Measurements from ENCODE around the gene MOGAT3. TPM values are rescaled to one million over a fixed set of nuclear protein-coding genes. Genes with fewer than 3 reads are reported as not detected.

MOGAT3 gene
- total RNA-seq, 1 experiment from 2014 or later = not detected

GRCh38 chr7:101236292-101236835 is 35.5 kb upstream of the MOGAT3 start:
- H3K36me3 ChIP-seq (ENCODE audit: low read depth) = no peaks in the 10 kb centered on the region
- H3K9me3 ChIP-seq (ENCODE audit: insufficient read depth, low read depth) = no peaks in the 10 kb centered on the region
- POLR2A ChIA-PET (ENCODE audit: unreplicated experiment) = interaction anchor here (1.0 kb wide), 1 partner anchor 19 kb away, joined by 10 read pairs; the partner anchor contains the start of gene PLOD3
- no peaks in the 10 kb centered on the region for H3K79me2 ChIP-seq (ENCODE audit: low read depth)
- H4K20me1 ChIP-seq (ENCODE audit: insufficient read depth) = 0 out of 2 replicates have a peak, but pooled peaks cover 4% of the 10 kb centered on the region
- BruUV-seq (replicated peaks) = no TSS peak
- no peak overlapping the region for H3K4me3 ChIP-seq
- H3K9me2 ChIP-seq (ENCODE audit: insufficient read depth) = no peaks in the 10 kb centered on the region
- no peak overlapping the region for H3K27ac ChIP-seq
- CTCF ChIA-PET = interaction anchor here (0.6 kb wide), 1 partner anchor 45 kb away, joined by 3 read pairs; no protein-coding TSS in a partner anchor
- H2AFZ ChIP-seq = no peak overlapping the region
- TF ChIP-seq CTCF (conservative IDR thresholded peaks at IDR 0.05) = no peak
- TF ChIP-seq EZH2 (IDR thresholded peaks at IDR 0.05; ENCODE audit: low read depth) = no peak
- H3K4me1 ChIP-seq (replicated peaks; ENCODE audit: insufficient read depth) = peaks cover 5% of the 10 kb centered on the region
- no peak overlapping the region for H3K4me2 ChIP-seq
- peaks cover 22% of the 10 kb centered on the region; the same call in 1 of the 2 replicates for H3F3A ChIP-seq (ENCODE audit: insufficient read depth, low read depth)
- DNase-seq = no peak
- intact Hi-C loops (cut with micrococcal nuclease; ENCODE audit: unreplicated experiment) = no loop called here
- no peaks in the 10 kb centered on the region for H3K27me3 ChIP-seq (ENCODE audit: insufficient read depth, low read depth)

- Histone ChIP-seq H3K27me3 (ENCODE audit: insufficient read depth, low read depth) (no peaks in the 10 kb centered on the region), H3K9me3 (ENCODE audit: insufficient read depth, low read depth) (no peaks in the 10 kb centered on the region), H3K36me3 (ENCODE audit: low read depth) (no peaks in the 10 kb centered on the region), H3K4me3 (no peak overlapping the region), H3K9me2 (ENCODE audit: insufficient read depth) (no peaks in the 10 kb centered on the region), H3K4me2 (no peak overlapping the region), H3K79me2 (ENCODE audit: low read depth) (no peaks in the 10 kb centered on the region), H2AFZ (no peak overlapping the region), H3F3A (ENCODE audit: insufficient read depth, low read depth) (peaks cover 22% of the 10 kb centered on the region; the same call in 1 of the 2 replicates), H4K20me1 (ENCODE audit: insufficient read depth) (no peaks in the 10 kb centered on the region), H3K27ac (no peak overlapping the region), H3K4me1 (replicated peaks; ENCODE audit: insufficient read depth) (peaks cover 5% of the 10 kb centered on the region)
- CTCF ChIA-PET = interaction anchor here (0.5 kb wide), 2 partner anchors 18 kb away, joined by 3 to 4 read pairs; partner anchors contain the start of gene PLOD3
- POLR2A ChIA-PET (ENCODE audit: unreplicated experiment) = no interaction called here
- no peak for DNase-seq
- intact Hi-C loops (cut with micrococcal nuclease; ENCODE audit: unreplicated experiment) = no loop called here
- TF ChIP-seq EZH2 (IDR thresholded peaks at IDR 0.05; ENCODE audit: low read depth) = no peak
- no peak for TF ChIP-seq CTCF (conservative IDR thresholded peaks at IDR 0.05)
- BruUV-seq (replicated peaks) = no TSS peak
Measured at GRCh38 chr7:101235522-101235921, 34.7 kb upstream of the MOGAT3 start.

GRCh38 chr7:101235050-101235449 is 34.2 kb upstream of the MOGAT3 start:
- H4K20me1 ChIP-seq (ENCODE audit: insufficient read depth) = no peaks in the 10 kb centered on the region
- intact Hi-C loops (cut with micrococcal nuclease; ENCODE audit: unreplicated experiment) = no loop called here
- POLR2A ChIA-PET (ENCODE audit: unreplicated experiment) = no interaction called here

More at GRCh38 chr7:101235050-101235449, 34.2 kb upstream of the MOGAT3 start:
- TF ChIP-seq CTCF (conservative IDR thresholded peaks at IDR 0.05) (peak; percentile 25; the same call in 1 of the 2 replicates), EZH2 (IDR thresholded peaks at IDR 0.05; ENCODE audit: low read depth) (no peak)
- Histone ChIP-seq H2AFZ (no peak overlapping the region), H3K79me2 (ENCODE audit: low read depth) (no peaks in the 10 kb centered on the region), H3K4me2 (no peak overlapping the region), H3K4me1 (replicated peaks; ENCODE audit: insufficient read depth) (peaks cover 5% of the 10 kb centered on the region), H3F3A (ENCODE audit: insufficient read depth, low read depth) (peaks cover 22% of the 10 kb centered on the region; the same call in 1 of the 2 replicates), H3K27ac (no peak overlapping the region), H3K9me3 (ENCODE audit: insufficient read depth, low read depth) (no peaks in the 10 kb centered on the region), H3K27me3 (ENCODE audit: insufficient read depth, low read depth) (no peaks in the 10 kb centered on the region), H3K9me2 (ENCODE audit: insufficient read depth) (no peaks in the 10 kb centered on the region), H3K36me3 (ENCODE audit: low read depth) (no peaks in the 10 kb centered on the region), H3K4me3 (no peak overlapping the region)
- BruUV-seq (replicated peaks) = no TSS peak
- CTCF ChIA-PET = interaction anchor here (0.5 kb wide), 1 partner anchor 18 kb away, joined by 3 read pairs; the partner anchor contains the start of gene PLOD3
- no peak for DNase-seq
